SK-N-SH treated with all-trans-retinoic acid at 6 μM for 48 hours (cell line): ENCODE data around the gene QKI.

Experiments
- ATAC-seq: fragments of 200-7000 bp; cut with Tn5 transposase; 3 replicates; pipeline ENCODE4 v1.9.1; 2020; ENCODE audit warnings: mild to moderate bottlenecking, moderate library complexity
- ARNTL ChIP-seq: fragments of 450-650 bp; formaldehyde crosslinking; IDR thresholded peaks from 2 replicates; pipeline ENCODE4 v1.5.0; 2020; ENCODE audit warnings: low read depth, mild to moderate bottlenecking, moderate library complexity, borderline replicate concordance
- BACH2 ChIP-seq: fragments of 250-450 bp; sonication (Bioruptor Pico); IDR thresholded peaks from 2 replicates; pipeline ENCODE4 v1.9.0; 2021; ENCODE audit warnings: mild to moderate bottlenecking, borderline replicate concordance
- CSDC2 ChIP-seq: fragments of 250-450 bp; sonication (Bioruptor Pico); IDR thresholded peaks from 2 replicates; pipeline ENCODE4 v1.5.0; 2020; ENCODE audit warnings: mild to moderate bottlenecking, moderate library complexity
- ESRRG ChIP-seq: fragments of 250-450 bp; sonication (Bioruptor Pico); IDR thresholded peaks from 2 replicates; pipeline ENCODE4 v1.6.1; 2021; ENCODE audit warnings: mild to moderate bottlenecking
- ISL1 ChIP-seq: fragments of 250-450 bp; sonication (Bioruptor Pico); IDR thresholded peaks from 2 replicates; pipeline ENCODE4 v2.1.2; 2022; ENCODE audit warnings: mild to moderate bottlenecking, moderate library complexity
- OSR1 ChIP-seq: fragments of 250-450 bp; sonication (Bioruptor Pico); IDR thresholded peaks from 2 replicates; pipeline ENCODE4 v1.8.0; 2022; ENCODE audit warnings: moderate library complexity, mild to moderate bottlenecking, inconsistent platforms
- PPARA ChIP-seq: fragments of 250-450 bp; sonication (Bioruptor Pico); IDR thresholded peaks from 2 replicates; pipeline ENCODE4 v1.5.0; 2020; ENCODE audit warnings: mild to moderate bottlenecking, borderline replicate concordance
- RARB ChIP-seq: fragments of 250-450 bp; sonication (Bioruptor Pico); IDR thresholded peaks from 2 replicates; pipeline ENCODE4 v1.8.0; 2021; ENCODE audit warnings: mild to moderate bottlenecking, moderate library complexity
- SNAI2 ChIP-seq: fragments of 250-450 bp; sonication (Bioruptor Pico); IDR thresholded peaks from 2 replicates; pipeline ENCODE4 v1.5.0; 2020; ENCODE audit warnings: mild to moderate bottlenecking, moderate library complexity
- TCF4 ChIP-seq: fragments of 250-450 bp; sonication (Bioruptor Pico); IDR thresholded peaks from 2 replicates; pipeline ENCODE4 v1.8.0; 2021; ENCODE audit warnings: mild to moderate bottlenecking, moderate library complexity, borderline replicate concordance
- TOX ChIP-seq: fragments of 250-450 bp; sonication (Bioruptor Pico); IDR thresholded peaks from 2 replicates; pipeline ENCODE4 v1.8.0; 2021; ENCODE audit warnings: mild to moderate bottlenecking, moderate library complexity, borderline replicate concordance
- ZC3H10 ChIP-seq: fragments of 250-450 bp; sonication (Bioruptor Pico); IDR thresholded peaks from 2 replicates; pipeline ENCODE4 v1.5.1; 2021; ENCODE audit warnings: mild to moderate bottlenecking, moderate library complexity
- ZFP3 ChIP-seq: fragments of 250-450 bp; sonication (Bioruptor Pico); IDR thresholded peaks from 2 replicates; pipeline ENCODE4 v1.5.0; 2020; ENCODE audit warnings: mild to moderate bottlenecking, moderate library complexity
- ZFP30 ChIP-seq: fragments of 450-650 bp; formaldehyde crosslinking; IDR thresholded peaks from 2 replicates; pipeline ENCODE4 v1.5.0; 2022; ENCODE audit warnings: mild to moderate bottlenecking, moderate library complexity
- ZNF70 ChIP-seq: fragments of 450-650 bp; formaldehyde crosslinking; IDR thresholded peaks from 2 replicates; pipeline ENCODE4 v1.5.0; 2020; ENCODE audit warnings: mild to moderate bottlenecking, moderate library complexity
- ZNF8 ChIP-seq: fragments of 450-650 bp; formaldehyde crosslinking; IDR thresholded peaks from 2 replicates; pipeline ENCODE4 v1.5.0; 2020; ENCODE audit warnings: mild to moderate bottlenecking, moderate library complexity
- TF ChIP-seq, protein P1 (sequence below): fragments of 250-450 bp; sonication (Bioruptor Pico); IDR thresholded peaks from 2 replicates; pipeline ENCODE4 v1.8.0; 2020; ENCODE audit warnings: mild to moderate bottlenecking, moderate library complexity, borderline replicate concordance
- TF ChIP-seq, protein P2 (sequence below): fragments of 250-450 bp; sonication (Bioruptor Pico); IDR thresholded peaks from 2 replicates; pipeline ENCODE4 v1.5.1; 2021; ENCODE audit warnings: mild to moderate bottlenecking, moderate library complexity
- TF ChIP-seq, protein P3 (sequence below): fragments of 250-450 bp; sonication (Bioruptor Pico); IDR thresholded peaks from 2 replicates; pipeline ENCODE4 v1.5.0; 2020; ENCODE audit warnings: mild to moderate bottlenecking, moderate library complexity
- TF ChIP-seq, protein P4 (sequence below): fragments of 250-450 bp; sonication (Bioruptor Pico); IDR thresholded peaks from 2 replicates; pipeline ENCODE4 v1.5.1; 2020; ENCODE audit warnings: low read depth, mild to moderate bottlenecking, moderate library complexity
- TF ChIP-seq, protein P5 (sequence below): fragments of 250-450 bp; sonication (Bioruptor Pico); IDR thresholded peaks from 2 replicates; pipeline ENCODE4 v1.8.0; 2021; ENCODE audit warnings: low read depth, mild to moderate bottlenecking, moderate library complexity, borderline replicate concordance

Gene QKI

DNA sequence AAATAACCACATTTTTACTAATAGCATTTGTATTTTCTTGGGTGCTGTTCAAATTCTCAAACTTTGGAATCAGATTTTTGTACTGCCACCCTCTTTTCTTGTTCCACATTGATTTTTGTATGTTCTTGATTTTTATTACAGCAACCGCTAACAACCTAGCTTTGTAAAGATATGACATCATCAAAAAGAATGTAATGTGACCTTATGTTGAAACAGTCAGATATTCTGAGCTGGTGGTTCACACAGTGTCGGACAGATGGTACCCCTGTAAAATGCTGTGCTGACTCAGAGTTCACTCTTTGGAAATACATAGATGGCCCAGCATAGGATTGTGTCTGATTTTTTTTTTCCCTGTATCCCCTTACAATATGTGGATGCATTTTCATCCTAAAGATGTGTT, 118.9 kb downstream of the QKI start (continued):
- TF ChIP-seq, protein P1, sequence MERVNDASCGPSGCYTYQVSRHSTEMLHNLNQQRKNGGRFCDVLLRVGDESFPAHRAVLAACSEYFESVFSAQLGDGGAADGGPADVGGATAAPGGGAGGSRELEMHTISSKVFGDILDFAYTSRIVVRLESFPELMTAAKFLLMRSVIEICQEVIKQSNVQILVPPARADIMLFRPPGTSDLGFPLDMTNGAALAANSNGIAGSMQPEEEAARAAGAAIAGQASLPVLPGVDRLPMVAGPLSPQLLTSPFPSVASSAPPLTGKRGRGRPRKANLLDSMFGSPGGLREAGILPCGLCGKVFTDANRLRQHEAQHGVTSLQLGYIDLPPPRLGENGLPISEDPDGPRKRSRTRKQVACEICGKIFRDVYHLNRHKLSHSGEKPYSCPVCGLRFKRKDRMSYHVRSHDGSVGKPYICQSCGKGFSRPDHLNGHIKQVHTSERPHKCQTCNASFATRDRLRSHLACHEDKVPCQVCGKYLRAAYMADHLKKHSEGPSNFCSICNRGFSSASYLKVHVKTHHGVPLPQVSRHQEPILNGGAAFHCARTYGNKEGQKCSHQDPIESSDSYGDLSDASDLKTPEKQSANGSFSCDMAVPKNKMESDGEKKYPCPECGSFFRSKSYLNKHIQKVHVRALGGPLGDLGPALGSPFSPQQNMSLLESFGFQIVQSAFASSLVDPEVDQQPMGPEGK (CRISPR knock-in tag): no peak
- TF ChIP-seq BACH2 (CRISPR knock-in tag): no peak
- TF ChIP-seq CSDC2 (CRISPR knock-in tag): no peak

DNA sequence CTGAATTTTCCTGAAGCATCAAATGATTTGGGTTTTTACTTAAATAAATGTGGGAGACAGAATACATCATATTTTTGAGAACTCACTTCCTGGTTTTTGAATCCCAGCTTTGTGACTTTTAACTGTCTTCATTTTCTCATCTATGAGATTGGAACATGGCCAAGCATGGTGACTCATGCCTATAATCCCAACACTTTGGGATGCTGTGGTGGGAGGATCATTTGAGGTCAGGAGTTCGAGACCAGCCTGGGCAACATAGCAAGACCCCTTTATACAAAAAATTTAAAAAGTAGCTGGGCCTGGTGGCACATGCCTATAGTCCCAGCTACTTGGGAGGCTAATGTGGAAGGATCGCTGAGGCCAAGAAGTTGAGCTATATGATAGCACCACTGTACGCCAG, 122.3 kb downstream of the QKI start:
- no peak for ATAC-seq
- TF ChIP-seq BACH2 (CRISPR knock-in tag): no peak
- no peak for TF ChIP-seq RARB (CRISPR knock-in tag)
- TF ChIP-seq, protein P1 (CRISPR knock-in tag): no peak
- TF ChIP-seq, protein P2, sequence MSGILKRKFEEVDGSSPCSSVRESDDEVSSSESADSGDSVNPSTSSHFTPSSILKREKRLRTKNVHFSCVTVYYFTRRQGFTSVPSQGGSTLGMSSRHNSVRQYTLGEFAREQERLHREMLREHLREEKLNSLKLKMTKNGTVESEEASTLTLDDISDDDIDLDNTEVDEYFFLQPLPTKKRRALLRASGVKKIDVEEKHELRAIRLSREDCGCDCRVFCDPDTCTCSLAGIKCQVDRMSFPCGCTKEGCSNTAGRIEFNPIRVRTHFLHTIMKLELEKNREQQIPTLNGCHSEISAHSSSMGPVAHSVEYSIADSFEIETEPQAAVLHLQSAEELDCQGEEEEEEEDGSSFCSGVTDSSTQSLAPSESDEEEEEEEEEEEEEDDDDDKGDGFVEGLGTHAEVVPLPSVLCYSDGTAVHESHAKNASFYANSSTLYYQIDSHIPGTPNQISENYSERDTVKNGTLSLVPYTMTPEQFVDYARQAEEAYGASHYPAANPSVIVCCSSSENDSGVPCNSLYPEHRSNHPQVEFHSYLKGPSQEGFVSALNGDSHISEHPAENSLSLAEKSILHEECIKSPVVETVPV (CRISPR knock-in tag): no peak
- TF ChIP-seq OSR1: no peak
- TF ChIP-seq, protein P3, sequence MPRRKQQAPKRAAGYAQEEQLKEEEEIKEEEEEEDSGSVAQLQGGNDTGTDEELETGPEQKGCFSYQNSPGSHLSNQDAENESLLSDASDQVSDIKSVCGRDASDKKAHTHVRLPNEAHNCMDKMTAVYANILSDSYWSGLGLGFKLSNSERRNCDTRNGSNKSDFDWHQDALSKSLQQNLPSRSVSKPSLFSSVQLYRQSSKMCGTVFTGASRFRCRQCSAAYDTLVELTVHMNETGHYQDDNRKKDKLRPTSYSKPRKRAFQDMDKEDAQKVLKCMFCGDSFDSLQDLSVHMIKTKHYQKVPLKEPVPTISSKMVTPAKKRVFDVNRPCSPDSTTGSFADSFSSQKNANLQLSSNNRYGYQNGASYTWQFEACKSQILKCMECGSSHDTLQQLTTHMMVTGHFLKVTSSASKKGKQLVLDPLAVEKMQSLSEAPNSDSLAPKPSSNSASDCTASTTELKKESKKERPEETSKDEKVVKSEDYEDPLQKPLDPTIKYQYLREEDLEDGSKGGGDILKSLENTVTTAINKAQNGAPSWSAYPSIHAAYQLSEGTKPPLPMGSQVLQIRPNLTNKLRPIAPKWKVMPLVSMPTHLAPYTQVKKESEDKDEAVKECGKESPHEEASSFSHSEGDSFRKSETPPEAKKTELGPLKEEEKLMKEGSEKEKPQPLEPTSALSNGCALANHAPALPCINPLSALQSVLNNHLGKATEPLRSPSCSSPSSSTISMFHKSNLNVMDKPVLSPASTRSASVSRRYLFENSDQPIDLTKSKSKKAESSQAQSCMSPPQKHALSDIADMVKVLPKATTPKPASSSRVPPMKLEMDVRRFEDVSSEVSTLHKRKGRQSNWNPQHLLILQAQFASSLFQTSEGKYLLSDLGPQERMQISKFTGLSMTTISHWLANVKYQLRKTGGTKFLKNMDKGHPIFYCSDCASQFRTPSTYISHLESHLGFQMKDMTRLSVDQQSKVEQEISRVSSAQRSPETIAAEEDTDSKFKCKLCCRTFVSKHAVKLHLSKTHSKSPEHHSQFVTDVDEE: no peak
- TF ChIP-seq, protein P4, sequence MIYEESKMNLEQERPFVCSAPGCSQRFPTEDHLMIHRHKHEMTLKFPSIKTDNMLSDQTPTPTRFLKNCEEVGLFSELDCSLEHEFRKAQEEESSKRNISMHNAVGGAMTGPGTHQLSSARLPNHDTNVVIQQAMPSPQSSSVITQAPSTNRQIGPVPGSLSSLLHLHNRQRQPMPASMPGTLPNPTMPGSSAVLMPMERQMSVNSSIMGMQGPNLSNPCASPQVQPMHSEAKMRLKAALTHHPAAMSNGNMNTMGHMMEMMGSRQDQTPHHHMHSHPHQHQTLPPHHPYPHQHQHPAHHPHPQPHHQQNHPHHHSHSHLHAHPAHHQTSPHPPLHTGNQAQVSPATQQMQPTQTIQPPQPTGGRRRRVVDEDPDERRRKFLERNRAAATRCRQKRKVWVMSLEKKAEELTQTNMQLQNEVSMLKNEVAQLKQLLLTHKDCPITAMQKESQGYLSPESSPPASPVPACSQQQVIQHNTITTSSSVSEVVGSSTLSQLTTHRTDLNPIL (CRISPR knock-in tag): no peak
- TF ChIP-seq ESRRG (CRISPR knock-in tag): no peak
- no peak for TF ChIP-seq TOX (CRISPR knock-in tag)
- no peak for TF ChIP-seq ZNF70 (CRISPR knock-in tag)
- no peak for TF ChIP-seq ZFP30 (CRISPR knock-in tag)
- TF ChIP-seq, all 23 proteins: peak for 0

DNA sequence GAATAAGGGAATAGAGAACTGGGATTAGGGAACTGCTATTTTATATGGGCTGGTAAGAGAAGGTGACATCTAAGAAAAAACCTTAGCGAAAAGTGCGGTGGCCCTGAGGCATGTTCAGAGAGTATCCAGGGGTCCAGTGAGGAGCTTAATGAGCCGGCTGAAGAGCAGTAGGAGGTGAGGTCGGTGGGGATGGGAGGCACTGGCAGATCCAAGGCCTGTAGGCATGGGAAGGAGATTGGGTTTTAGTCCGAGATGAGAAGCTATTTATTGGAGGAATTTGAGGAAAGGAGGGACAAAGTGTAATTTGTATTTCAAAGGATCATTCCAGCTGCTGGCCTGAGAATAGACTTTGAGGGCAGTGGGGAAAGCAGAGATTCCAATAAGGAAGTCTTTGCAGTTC, 123.8 kb downstream of the QKI start:
- no peak for ATAC-seq
- TF ChIP-seq, protein P4 (CRISPR knock-in tag): no peak
- TF ChIP-seq OSR1 (no peak), PPARA (CRISPR knock-in tag) (no peak), CSDC2 (CRISPR knock-in tag) (no peak), ISL1 (CRISPR knock-in tag) (no peak), TOX (CRISPR knock-in tag) (no peak), ARNTL (CRISPR knock-in tag) (no peak), ZNF8 (CRISPR knock-in tag) (no peak), ZFP3 (no peak), ZFP30 (CRISPR knock-in tag) (no peak), ZC3H10 (no peak), TCF4 (CRISPR knock-in tag) (no peak), BACH2 (CRISPR knock-in tag) (no peak), ESRRG (CRISPR knock-in tag) (no peak), SNAI2 (CRISPR knock-in tag) (no peak)
- TF ChIP-seq, protein P5, sequence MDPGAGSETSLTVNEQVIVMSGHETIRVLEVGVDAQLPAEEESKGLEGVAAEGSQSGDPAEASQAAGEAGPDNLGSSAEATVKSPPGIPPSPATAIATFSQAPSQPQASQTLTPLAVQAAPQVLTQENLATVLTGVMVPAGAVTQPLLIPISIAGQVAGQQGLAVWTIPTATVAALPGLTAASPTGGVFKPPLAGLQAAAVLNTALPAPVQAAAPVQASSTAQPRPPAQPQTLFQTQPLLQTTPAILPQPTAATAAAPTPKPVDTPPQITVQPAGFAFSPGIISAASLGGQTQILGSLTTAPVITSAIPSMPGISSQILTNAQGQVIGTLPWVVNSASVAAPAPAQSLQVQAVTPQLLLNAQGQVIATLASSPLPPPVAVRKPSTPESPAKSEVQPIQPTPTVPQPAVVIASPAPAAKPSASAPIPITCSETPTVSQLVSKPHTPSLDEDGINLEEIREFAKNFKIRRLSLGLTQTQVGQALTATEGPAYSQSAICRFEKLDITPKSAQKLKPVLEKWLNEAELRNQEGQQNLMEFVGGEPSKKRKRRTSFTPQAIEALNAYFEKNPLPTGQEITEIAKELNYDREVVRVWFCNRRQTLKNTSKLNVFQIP: no peak
- TF ChIP-seq, protein P2 (CRISPR knock-in tag): no peak
- TF ChIP-seq, protein P1 (CRISPR knock-in tag): no peak
